Aorta (tissue), 5 donors: Measurements from ENCODE around the gene TTC7B. TPM values are rescaled to one million over a fixed set of nuclear protein-coding genes. Genes with fewer than 3 reads are reported as not detected.

ENCODE experiments used
- ATAC-seq: fragments of 200-7000 bp; cut with Tn5 transposase; one replicate; pipeline ENCODE4 v1.9.1; 2022; ENCODE audit warnings: moderate library complexity; ENCODE audit not compliant: low FRiP score
- DNase-seq, 2 donors: peaks; one replicate each; pipeline ENCODE4 v3.0.0-alpha.2; 2020
- H3K27ac ChIP-seq, 2 donors: one replicate each; pipeline ENCODE4 v1.5.1; 2013; ENCODE audit warnings: low read length in 2 of 2, mild to moderate bottlenecking in 2 of 2, moderate library complexity in 2 of 2, control low read depth in 1 of 2, inconsistent platforms in 1 of 2, low read depth in 1 of 2
- H3K27me3 ChIP-seq, 2 donors: one replicate each; pipeline ENCODE4 v1.6.1; 2013; ENCODE audit warnings: control low read depth in 1 of 2, low read length in 1 of 2, mild to moderate bottlenecking in 1 of 2, moderate library complexity in 1 of 2; ENCODE audit not compliant: insufficient read depth in 2 of 2, control insufficient read depth in 1 of 2
- H3K36me3 ChIP-seq, 2 donors: one replicate each; pipeline ENCODE4 v1.6.1; 2013; ENCODE audit warnings: control low read depth in 1 of 2, low read length in 1 of 2, mild to moderate bottlenecking in 1 of 2; ENCODE audit not compliant: insufficient read depth in 2 of 2, control insufficient read depth in 1 of 2
- H3K4me1 ChIP-seq, 2 donors: one replicate each; pipeline ENCODE4 v1.6.1; 2013; ENCODE audit warnings: low read length in 2 of 2, control low read depth in 1 of 2, mild to moderate bottlenecking in 1 of 2, moderate library complexity in 1 of 2; ENCODE audit not compliant: insufficient read depth in 2 of 2, control insufficient read depth in 1 of 2
- H3K4me3 ChIP-seq, 2 donors: one replicate each; pipeline ENCODE4 v1.5.1; 2013; ENCODE audit warnings: low read length in 2 of 2, control low read depth in 1 of 2, mild to moderate bottlenecking in 1 of 2
- H3K9me3 ChIP-seq: one replicate; pipeline ENCODE4 v1.6.1; 2013; ENCODE audit warnings: mild to moderate bottlenecking, low read length; ENCODE audit not compliant: control insufficient read depth
- WGBS, 2 donors: extraction: QIAGEN DNeasy Blood & Tissue Kit; methylation state at CpG; one replicate each; pipeline ENCODE4 v1.1.7; 2013; 5-methylcytosine and 5-hydroxymethylcytosine counted together
- intact Hi-C, 2 donors: fragments of 100-400 bp; cut with DNase I; formaldehyde crosslinking; loops; one replicate each; pipeline versions ENCODE4 v1.14.2 to v1.15.0; 2022
- polyA plus RNA-seq, 2 donors: library from polyadenylated mRNA; stranded (reverse); fragments of 200-250 nt; gene quantifications; one replicate each; pipeline ENCODE4 v1.2.3, GENCODE V29; 2013
- total RNA-seq, 2 donors: library from RNA; stranded (reverse); fragmentation: NEBNext Ultra II Directional; extraction: Animal tissue kit (Norgen Biotek cat#: 25700); gene quantifications; one replicate each; pipeline ENCODE4 v1.2.1, GENCODE V29; 2021
- donor health status: healthy with polysubstance abuse.
- donor health status: Bipolar disorder and iron deficiency.
- donor health status: DM: no; HTN: no; CAD: no.
- donor health status: DM: no; HTN: no; CAD: no.
- donor health status: DM: yes; HTN: yes; CAD: no.

The TTC7B gene
- total and polyA plus RNA-seq, 4 donors: 17.9 to 57.4 (median 40.1) TPM

DNA sequence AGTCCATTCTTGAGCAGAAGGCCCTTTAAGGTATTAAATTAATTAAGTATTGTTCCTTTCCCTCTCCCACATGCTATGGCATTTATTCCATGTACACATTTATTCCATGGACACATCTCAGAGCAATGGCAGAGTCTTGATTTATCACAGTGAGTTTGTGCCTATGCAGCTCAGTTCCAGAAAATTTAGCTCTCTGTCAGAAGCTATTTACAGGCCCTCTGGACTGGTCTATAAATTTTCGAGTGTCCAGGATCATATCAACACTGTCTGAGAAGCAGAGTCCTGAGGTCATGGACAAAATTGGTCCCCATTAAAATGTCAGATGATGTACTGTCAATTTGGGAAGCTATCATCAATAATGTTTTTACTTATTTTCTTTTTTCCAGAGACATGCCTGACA lies 65.5 kb downstream of the TTC7B start:
- Histone ChIP-seq H3K27me3 (no peaks in the 10 kb centered on the region), H3K9me3 (no peaks in the 10 kb centered on the region), H3K27ac (no peak overlapping the region), H3K4me1 (peaks cover 0 to 3% of the 10 kb centered on the region in 2 donors), H3K4me3 (no peak overlapping the region), H3K36me3 (no peaks in the 10 kb centered on the region)
- DNase-seq: no peak
- 36 to 43% methylated on average over 1 of the region's 1 CpG for WGBS, 2 donors
- no peak for ATAC-seq
- intact Hi-C loops: loop anchor here in 1 of 2 donors (10.0 kb wide), 1 partner anchor 366 kb away; no protein-coding TSS in a partner anchor

DNA sequence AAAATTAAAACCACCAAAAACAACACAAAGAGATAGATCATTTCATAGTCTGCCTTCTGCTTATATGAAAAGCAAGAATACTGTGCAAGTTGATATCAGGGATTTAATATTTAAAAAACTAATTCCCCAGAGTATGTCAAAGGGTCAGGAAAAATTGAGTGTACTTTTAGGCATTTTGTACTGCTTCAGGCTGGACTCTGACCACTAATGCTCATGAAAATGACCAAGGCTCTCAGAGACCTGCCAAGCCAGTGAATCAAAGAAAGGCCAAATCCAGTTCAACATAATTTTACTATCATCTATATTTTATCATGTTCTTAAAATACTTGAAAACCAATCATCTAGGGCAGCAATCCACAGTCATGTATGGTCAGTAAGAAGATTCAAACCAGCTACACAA lies 66.0 kb downstream of the TTC7B start:
- H3K27me3 ChIP-seq: no peaks in the 10 kb centered on the region
- ATAC-seq (no peak), DNase-seq (no peak)
- H3K36me3 ChIP-seq: no peaks in the 10 kb centered on the region
- no peak overlapping the region for H3K27ac ChIP-seq
- no peaks in the 10 kb centered on the region for H3K9me3 ChIP-seq
- H3K4me3 ChIP-seq: no peak overlapping the region
- peaks cover 0 to 3% of the 10 kb centered on the region in 2 donors for H3K4me1 ChIP-seq
- intact Hi-C loops: loop anchor here in 1 of 2 donors (10.0 kb wide), 1 partner anchor 365 kb away; no protein-coding TSS in a partner anchor

GRCh38 chr14:90747909-90748308 lies 68.3 kb downstream of the TTC7B start:
- no peak for DNase-seq

DNA sequence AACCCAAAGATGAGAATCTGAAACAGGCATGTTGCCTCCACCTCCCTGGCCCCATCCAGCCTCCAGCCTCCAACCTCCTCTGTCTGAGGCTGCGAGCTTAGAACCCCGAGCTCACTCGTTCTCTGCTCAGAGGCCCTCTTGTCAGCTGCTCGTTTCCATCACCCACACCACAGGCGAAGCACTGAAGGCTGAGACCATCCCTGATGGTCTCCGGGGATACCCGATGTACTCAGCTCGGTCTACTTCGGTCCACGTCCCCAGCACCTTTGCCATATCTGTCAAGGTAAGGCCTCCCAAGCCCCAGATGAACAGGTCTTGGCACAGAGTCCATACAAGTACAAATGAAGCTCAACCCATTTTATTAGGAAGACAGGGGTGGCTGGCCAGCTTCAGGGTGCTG lies 72.4 kb downstream of the TTC7B start:
- ATAC-seq: no peak

More at GRCh38 chr14:90747909-90748308, 68.3 kb downstream of the TTC7B start:
- Histone ChIP-seq H3K4me1 (peaks cover 0 to 1% of the 10 kb centered on the region in 2 donors), H3K27ac (no peak overlapping the region), H3K36me3 (no peaks in the 10 kb centered on the region), H3K9me3 (no peaks in the 10 kb centered on the region), H3K4me3 (no peak overlapping the region), H3K27me3 (no peaks in the 10 kb centered on the region)
- intact Hi-C loops: no loop called here
- no peak for ATAC-seq

DNA sequence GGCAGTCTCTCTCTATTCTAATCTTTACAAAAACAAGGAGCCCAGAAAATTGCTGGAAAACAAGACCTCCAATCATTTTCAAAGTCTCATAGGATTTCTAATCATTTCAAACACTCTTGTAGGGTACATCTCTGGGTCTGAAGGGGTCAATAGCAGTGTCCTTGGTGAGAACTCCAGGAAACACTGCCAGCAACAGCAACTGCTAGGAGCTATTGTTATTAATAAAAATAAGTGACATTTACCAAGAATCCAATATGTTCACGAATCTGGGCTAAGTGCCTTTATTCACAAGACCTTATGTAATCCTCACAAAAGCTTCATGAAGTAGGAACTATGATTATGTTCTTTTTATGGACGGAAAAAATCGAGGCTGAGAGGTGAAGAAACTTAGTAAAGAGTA lies 72.8 kb downstream of the TTC7B start:
- intact Hi-C loops: no loop called here
- no peak for DNase-seq
- Histone ChIP-seq H3K9me3 (no peaks in the 10 kb centered on the region), H3K27me3 (no peaks in the 10 kb centered on the region), H3K27ac (peak overlapping the region; percentile 28 to 87), H3K4me1 (peaks cover 0 to 3% of the 10 kb centered on the region in 2 donors), H3K36me3 (no peaks in the 10 kb centered on the region), H3K4me3 (no peak overlapping the region)
- ATAC-seq: peak; percentile 50
- WGBS, 2 donors: 3 to 5% methylated on average over 3 of the region's 3 CpGs

More for the DNA sequence above, 72.4 kb downstream of the TTC7B start:
- DNase-seq: no peak
- Histone ChIP-seq H3K27me3 (no peaks in the 10 kb centered on the region), H3K4me3 (no peak overlapping the region), H3K9me3 (no peaks in the 10 kb centered on the region), H3K36me3 (no peaks in the 10 kb centered on the region), H3K4me1 (peaks cover 0 to 3% of the 10 kb centered on the region in 2 donors), H3K27ac (peak overlapping the region; percentile 28 to 87)
- intact Hi-C loops: no loop called here
- WGBS, 2 donors: 57 to 73% methylated on average over 10 of the region's 10 CpGs

DNA sequence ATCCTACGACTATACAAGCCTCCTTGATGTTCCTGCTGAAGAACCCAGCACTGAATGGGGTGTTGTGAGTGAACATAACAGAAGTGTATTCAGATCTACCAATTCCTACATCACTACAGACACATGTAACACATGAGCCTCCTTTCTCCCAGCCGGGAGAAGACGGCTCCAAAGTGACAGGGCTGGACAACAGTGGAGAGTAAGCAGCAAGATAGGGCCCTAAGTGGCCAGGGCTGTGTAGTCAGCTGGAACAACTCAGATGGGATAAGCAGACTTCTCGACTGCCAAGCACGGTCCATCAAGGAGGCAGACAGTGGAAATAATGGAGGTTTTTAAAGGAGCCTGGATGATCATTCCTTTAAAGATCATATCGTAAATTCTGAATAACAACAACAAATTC lies 73.5 kb downstream of the TTC7B start:
- ATAC-seq: peak; percentile 76

GRCh38 chr14:90742252-90742651 lies 74.0 kb downstream of the TTC7B start:
- no peaks in the 10 kb centered on the region for H3K36me3 ChIP-seq
- H3K4me1 ChIP-seq: peaks cover 0 to 3% of the 10 kb centered on the region in 2 donors
- no peaks in the 10 kb centered on the region for H3K9me3 ChIP-seq
- H3K4me3 ChIP-seq: no peak overlapping the region
- no peaks in the 10 kb centered on the region for H3K27me3 ChIP-seq
- intact Hi-C loops: no loop called here
- H3K27ac ChIP-seq: peak overlapping the region; percentile 2 to 69
- ATAC-seq (no peak), DNase-seq (no peak)
- WGBS, 2 donors: 44 to 48% methylated on average over 2 of the region's 2 CpGs

More for the DNA sequence above, 73.5 kb downstream of the TTC7B start:
- Histone ChIP-seq H3K27me3 (no peaks in the 10 kb centered on the region), H3K4me3 (no peak overlapping the region), H3K4me1 (peaks cover 0 to 3% of the 10 kb centered on the region in 2 donors), H3K9me3 (no peaks in the 10 kb centered on the region), H3K27ac (peak overlapping the region; percentile 2 to 69), H3K36me3 (no peaks in the 10 kb centered on the region)
- 4 to 9% methylated on average over 6 of the region's 6 CpGs for WGBS, 2 donors
- intact Hi-C loops: no loop called here
- no peak for DNase-seq

DNA sequence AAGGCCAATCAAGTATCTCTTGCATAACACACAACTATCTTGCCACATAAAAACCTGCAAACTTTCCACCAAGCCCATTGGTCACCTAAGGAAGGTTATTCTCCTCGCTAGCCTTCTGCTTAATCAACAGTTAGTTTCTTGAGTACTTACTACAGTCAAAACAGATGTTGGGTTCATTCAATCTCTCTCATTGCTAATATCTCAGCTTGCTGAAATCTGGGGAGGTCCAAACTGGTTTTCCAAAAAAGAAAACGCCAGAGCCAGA lies 74.6 kb downstream of the TTC7B start:
- ATAC-seq (no peak), DNase-seq (no peak)
- Histone ChIP-seq H3K27me3 (no peaks in the 10 kb centered on the region), H3K4me1 (peaks cover 0 to 3% of the 10 kb centered on the region in 2 donors), H3K9me3 (no peaks in the 10 kb centered on the region), H3K36me3 (no peaks in the 10 kb centered on the region), H3K27ac (no peak overlapping the region), H3K4me3 (no peak overlapping the region)
- intact Hi-C loops: no loop called here
- WGBS, 2 donors: 81 to 96% methylated on average over 2 of the region's 2 CpGs

GRCh38 chr14:90740946-90741681 lies 75.1 kb downstream of the TTC7B start:
- H3K27me3 ChIP-seq: no peaks in the 10 kb centered on the region
- no peak for DNase-seq
- intact Hi-C loops: no loop called here

More at GRCh38 chr14:90740946-90741681, 75.1 kb downstream of the TTC7B start:
- Histone ChIP-seq H3K4me3 (no peak overlapping the region), H3K4me1 (peaks cover 0 to 3% of the 10 kb centered on the region in 2 donors), H3K36me3 (no peaks in the 10 kb centered on the region), H3K27ac (no peak overlapping the region), H3K9me3 (no peaks in the 10 kb centered on the region)
- WGBS, 2 donors: 90 to 93% methylated on average over 12 of the region's 12 CpGs
- ATAC-seq: no peak
